GM12878 (cell line): Measurements from ENCODE around the gene ARHGAP20. TPM values are rescaled to one million over a fixed set of nuclear protein-coding genes. Genes with fewer than 3 reads are reported as not detected.

ENCODE experiments used
- ATAC-seq: fragments of 200-7000 bp; cut with Tn5 transposase; 3 replicates; pipeline ENCODE4 v1.9.1; 2020; ENCODE audit warnings: mild to moderate bottlenecking, moderate library complexity
- BruUV-seq: library from RNA; stranded (reverse); fragments of 400-500 nt; replicated peaks from 2 replicates; lab custom pipeline; 2021; lab: Mats Ljungman, UMichigan
- CTCF ChIA-PET: fragments of 300-600 bp; sonication (Branson Sonifier 250); formaldehyde crosslinking; extraction: SDS; loops from one replicate; lab custom pipeline; 2021; ENCODE audit warnings: inconsistent platforms; lab: Yijun Ruan, JAX
- POLR2A ChIA-PET: fragments of 350-600 bp; formaldehyde crosslinking; extraction: SDS; loops from one replicate; lab custom pipeline; 2021; ENCODE audit warnings: inconsistent platforms; lab: Charles Lee
- RAD21 ChIA-PET: fragments of 300-600 bp; sonication (Branson Sonifier 250); formaldehyde crosslinking; loops from one replicate; lab custom pipeline; 2023; ENCODE audit warnings: antibody characterized with exemption; ENCODE audit not compliant: unreplicated experiment; lab: Charles Lee
- SMC1A ChIA-PET: fragments of 300-600 bp; sonication (Branson Sonifier 250); formaldehyde crosslinking; loops from one replicate; lab custom pipeline; 2023; ENCODE audit not compliant: unreplicated experiment, uncharacterized antibody; lab: Charles Lee
- DNase-seq: peaks from one replicate; pipeline ENCODE4 v3.0.0-alpha.2; 2011; ENCODE audit warnings: low read depth, low spot score
- FAIRE-seq: peaks from 3 replicates; lab custom pipeline; 2011; peaks lifted over from hg19 to GRCh38; lab: Jason Lieb, UNC
- H2AFZ ChIP-seq: 2 replicates; pipeline ENCODE4 v1.6.0; 2011; ENCODE audit warnings: low read depth, low read length, control low read depth; ENCODE audit not compliant: control insufficient read depth
- H3K27ac ChIP-seq: 2 replicates; pipeline ENCODE4 v1.5.1; 2011; ENCODE audit warnings: control low read depth; ENCODE audit not compliant: control insufficient read depth, insufficient read depth
- H3K27me3 ChIP-seq, 2 experiments: replicated peaks in 1 of 2; 2 replicates each; pipeline versions ENCODE4 v1.6.0 to v1.6.1; 2011; ENCODE audit warnings: low read length in 1 of 2; ENCODE audit not compliant: control insufficient read depth in 2 of 2, insufficient read depth in 2 of 2
- H3K36me3 ChIP-seq, 2 experiments: 2 replicates each; pipeline ENCODE4 v1.5.1; 2011; ENCODE audit warnings: low read length in 1 of 2; ENCODE audit not compliant: control insufficient read depth in 2 of 2, insufficient read depth in 2 of 2
- H3K4me1 ChIP-seq: 2 replicates; pipeline ENCODE4 v1.6.1; 2011; ENCODE audit warnings: mild to moderate bottlenecking, low read length, moderate library complexity, mixed read lengths; ENCODE audit not compliant: control insufficient read depth, insufficient read depth
- H3K4me2 ChIP-seq: 2 replicates; pipeline ENCODE4 v1.6.0; 2011; ENCODE audit warnings: control low read depth; ENCODE audit not compliant: control insufficient read depth, insufficient read depth
- H3K4me3 ChIP-seq: fragments of 200-600 bp; sonication (generic); 2 replicates; pipeline ENCODE4 v1.5.1; 2016
- H3K79me2 ChIP-seq: 2 replicates; pipeline ENCODE4 v1.6.0; 2011; ENCODE audit warnings: low read length; ENCODE audit not compliant: control insufficient read depth, insufficient read depth
- H3K9ac ChIP-seq: 2 replicates; pipeline ENCODE4 v1.8.0; 2011; ENCODE audit warnings: low read length, control low read depth, mixed read lengths; ENCODE audit not compliant: control insufficient read depth, insufficient read depth
- H3K9me3 ChIP-seq: replicated peaks from 3 replicates; pipeline ENCODE4 v1.5.1; 2011; ENCODE audit warnings: mild to moderate bottlenecking, low read length; ENCODE audit not compliant: control insufficient read depth, insufficient read depth
- H4K20me1 ChIP-seq: 2 replicates; pipeline ENCODE4 v1.6.0; 2011; ENCODE audit not compliant: control insufficient read depth, insufficient read depth
- ATF2 ChIP-seq: IDR thresholded peaks from 2 replicates; pipeline ENCODE4 v1.6.1; 2012; ENCODE audit warnings: low read length, inconsistent platforms
- BCL3 ChIP-seq: IDR thresholded peaks from 2 replicates; pipeline ENCODE4 v1.6.1; 2011; ENCODE audit warnings: borderline replicate concordance, low read depth, mild to moderate bottlenecking, moderate library complexity, low read length; ENCODE audit not compliant: insufficient read depth, poor library complexity, severe bottlenecking
- CBX5 ChIP-seq: sonication (generic); IDR thresholded peaks from 2 replicates; pipeline ENCODE4 v1.6.1; 2016; ENCODE audit warnings: low read depth, moderate library complexity, mild to moderate bottlenecking, inconsistent platforms
- ELK1 ChIP-seq: IDR thresholded peaks from 2 replicates; pipeline ENCODE4 v1.6.1; 2012; ENCODE audit warnings: low read depth, low read length, improper control_type of control experiment
- EP300 ChIP-seq, 2 experiments: fragments of 150-350 bp in 1 of 2; IDR thresholded peaks; 2 replicates each; pipeline ENCODE4 v1.6.1; 2011 to 2012; ENCODE audit warnings: low read depth in 2 of 2, low read length in 2 of 2, borderline replicate concordance in 1 of 2, improper control_type of control experiment in 1 of 2, inconsistent platforms in 1 of 2; ENCODE audit not compliant: control insufficient read depth in 1 of 2
- FOXM1 ChIP-seq: IDR thresholded peaks from 2 replicates; pipeline ENCODE4 v1.6.1; 2012; ENCODE audit warnings: low read depth, mild to moderate bottlenecking, inconsistent platforms, low read length, moderate library complexity
- KDM1A ChIP-seq: fragments of 200-600 bp; sonication (generic); IDR thresholded peaks from 2 replicates; pipeline ENCODE4 v1.6.1; 2016; ENCODE audit warnings: borderline replicate concordance
- MLLT1 ChIP-seq: fragments of 450-650 bp; IDR thresholded peaks from 2 replicates; pipeline ENCODE4 v1.6.1; 2016; ENCODE audit warnings: mild to moderate bottlenecking
- MYB ChIP-seq: fragments of 150-350 bp; IDR thresholded peaks from 2 replicates; pipeline ENCODE4 v1.6.1; 2014; ENCODE audit warnings: mild to moderate bottlenecking, low read depth, low read length, borderline replicate concordance
- NFYB ChIP-seq: IDR thresholded peaks from 2 replicates; pipeline ENCODE4 v1.6.1; 2011; ENCODE audit warnings: low read depth, mild to moderate bottlenecking, low read length, improper control_type of control experiment, moderate library complexity; ENCODE audit not compliant: insufficient read depth
- RUNX3 ChIP-seq: IDR thresholded peaks from 2 replicates; pipeline ENCODE4 v1.6.1; 2012; ENCODE audit warnings: low read length, inconsistent platforms
- SP1 ChIP-seq: IDR thresholded peaks from one replicate; pipeline ENCODE4 v1.6.1; 2011; ENCODE audit warnings: low read depth, low read length
- SPI1 ChIP-seq: IDR thresholded peaks from 2 replicates; pipeline ENCODE4 v1.6.1; 2011; ENCODE audit warnings: low read depth, mild to moderate bottlenecking, low read length, moderate library complexity, borderline replicate concordance; ENCODE audit not compliant: insufficient read depth
- TAF1 ChIP-seq: IDR thresholded peaks from 2 replicates; pipeline ENCODE4 v1.6.1; 2011; ENCODE audit warnings: mild to moderate bottlenecking, low read depth, low read length, borderline replicate concordance
- ZNF622 ChIP-seq: fragments of 450-650 bp; IDR thresholded peaks from 2 replicates; pipeline ENCODE4 v1.6.1; 2017; ENCODE audit warnings: mild to moderate bottlenecking, inconsistent platforms
- WGBS: methylation state at CpG from one replicate; pipeline ENCODE4 v1.1.6; 2016; ENCODE audit warnings: low lambda C conversion rate; ENCODE audit not compliant: insufficient replicate concordance, insufficient coverage; ENCODE audit errors: missing lambda C conversion rate; 5-methylcytosine and 5-hydroxymethylcytosine counted together
- in situ Hi-C: fragments of 300-500 bp; cut with MboI; formaldehyde crosslinking; loops from 9 replicates; pipeline ENCODE4 v1.14.3; 2018; ENCODE audit warnings: mixed read lengths
- intact Hi-C: fragments of 100-400 bp; cut with micrococcal nuclease; formaldehyde crosslinking; loops from one replicate; pipeline ENCODE4 v1.14.2; 2022; ENCODE audit not compliant: unreplicated experiment
- polyA plus RNA-seq, 11 experiments: library from polyadenylated mRNA; depleted of rRNA in 4 of 11; unstranded in 6 of 11; stranded (reverse) in 5 of 11; fragments of >200 nt; fragmentation: Nextera tagmentation in 4 of 11; fragmentation: Illumina TruSeq in 1 of 11; extraction: Ambion mirVana in 4 of 11; extraction: Trizol in 1 of 11; gene quantifications; 1 replicate in 1 of 11; 2 replicates in 10 of 11; pipeline versions ENCODE4 v1.2.1 to v1.2.3, GENCODE V29; 2011 to 2016; ENCODE audit warnings: inconsistent platforms in 2 of 11, missing spikeins in 2 of 11, low read depth in 1 of 11
- total RNA-seq, 4 experiments: library from RNA; depleted of rRNA in 3 of 4; stranded (reverse); fragments of >200 nt in 3 of 4; fragmentation: Illumina TruSeq in 1 of 4; extraction: Trizol in 1 of 4; gene quantifications; 2 replicates each; pipeline versions ENCODE4 v1.2.1 to v1.2.3, GENCODE V29; 2013 to 2021

Gene ARHGAP20
- total and polyA plus RNA-seq, 10 of the 15 experiments (the other 5 are each of a cell fraction or from before 2014, with no cell fraction given) = 0.01 TPM; not detected in 9

- TF ChIP-seq ZNF622 (no peak), CBX5 (no peak), MYB (no peak), MLLT1 (no peak), RUNX3 (no peak), TAF1 (no peak), SPI1 (no peak)
These were observed 45.9 kb upstream of the ARHGAP20 start (continued) for GRCh38 chr11:110757962-110758755.

GRCh38 chr11:110757066-110757465 is 44.8 kb upstream of the ARHGAP20 start:
- no peak for ATAC-seq
- ChIA-PET POLR2A (no interaction called here), SMC1A (no interaction called here), CTCF (no interaction called here), RAD21 (no interaction called here)
- in situ Hi-C loops (no loop called here), intact Hi-C loops (no loop called here)
- Histone ChIP-seq H2AFZ (no peak overlapping the region), H3K4me1 (no peaks in the 10 kb centered on the region), H3K4me3 (no peak overlapping the region), H3K27me3 (no peaks in the 10 kb centered on the region), H3K27ac (no peak overlapping the region), H3K9ac (no peak overlapping the region), H4K20me1 (no peaks in the 10 kb centered on the region), H3K4me2 (no peak overlapping the region), H3K36me3 (no peaks in the 10 kb centered on the region), H3K9me3 (no peaks in the 10 kb centered on the region), H3K79me2 (no peaks in the 10 kb centered on the region)
- no TSS peak for BruUV-seq
- no peak for FAIRE-seq
- no peak for DNase-seq
- WGBS = 5% methylated on average over 5 of the region's 5 CpGs
- TF ChIP-seq KDM1A = no peak
- no peak for TF ChIP-seq EP300 (IDR thresholded peaks at IDR 0.05; ENCODE audit: borderline replicate concordance in 1 of 2, control insufficient read depth in 1 of 2, low read depth in 2 of 2, low read length in 2 of 2)
- no peak for TF ChIP-seq SP1
- no peak for TF ChIP-seq NFYB
- no peak for TF ChIP-seq FOXM1
- no peak for TF ChIP-seq ATF2
- TF ChIP-seq BCL3 = no peak
- TF ChIP-seq ELK1 = no peak
